Measurements from ENCODE around the gene SMARCAL1.

SMARCAL1 gene

GRCh38 chr2:216392945-216393840, 19.1 kb upstream of the SMARCAL1 start:
- no peak for DNase-seq

- no peak for DNase-seq
Measured at GRCh38 chr2:216394881-216395280, 17.4 kb upstream of the SMARCAL1 start.

- no peak for DNase-seq
Measured at GRCh38 chr2:216399621-216400020, 12.7 kb upstream of the SMARCAL1 start.

- DNase-seq: no peak
Measured at GRCh38 chr2:216402751-216403150, 9.5 kb upstream of the SMARCAL1 start.

- DNase-seq: peak in 1 of 2 donors; percentile 14
Measured at GRCh38 chr2:216404010-216404618, 8.2 kb upstream of the SMARCAL1 start.

- no peak for DNase-seq
Measured at GRCh38 chr2:216405588-216405987, 6.7 kb upstream of the SMARCAL1 start.

- DNase-seq: no peak
Measured at GRCh38 chr2:216406826-216407225, 5.5 kb upstream of the SMARCAL1 start.

GRCh38 chr2:216408426-216409290, 3.6 kb upstream of the SMARCAL1 start:
- no peak for DNase-seq

GRCh38 chr2:216410550-216410949, 1.7 kb upstream of the SMARCAL1 start:
- no peak for DNase-seq

- no peak for DNase-seq
Measured at GRCh38 chr2:216413882-216414281, 1.6 kb downstream of the SMARCAL1 start.

GRCh38 chr2:216414772-216415319, 2.6 kb downstream of the SMARCAL1 start:
- DNase-seq: no peak

GRCh38 chr2:216415541-216415940, 3.3 kb downstream of the SMARCAL1 start:
- DNase-seq: no peak

- DNase-seq: no peak
Measured at GRCh38 chr2:216416571-216417307, 4.5 kb downstream of the SMARCAL1 start.

- no peak for DNase-seq
Measured at GRCh38 chr2:216418981-216419380, 6.7 kb downstream of the SMARCAL1 start.

- no peak for DNase-seq
Measured at GRCh38 chr2:216420367-216421101, 8.2 kb downstream of the SMARCAL1 start.

- no peak for DNase-seq
Measured at GRCh38 chr2:216423071-216423470, 10.8 kb downstream of the SMARCAL1 start.

GRCh38 chr2:216424274-216424673, 12.0 kb downstream of the SMARCAL1 start:
- DNase-seq: no peak

GRCh38 chr2:216425008-216425787, 12.9 kb downstream of the SMARCAL1 start:
- DNase-seq: no peak

GRCh38 chr2:216426166-216426777, 14.0 kb downstream of the SMARCAL1 start:
- no peak for DNase-seq

- no peak for DNase-seq
Measured at GRCh38 chr2:216426938-216427337, 14.7 kb downstream of the SMARCAL1 start.
